H1 (cell line): ENCODE measurements around the gene ZMYM4. TPM values are rescaled to one million over a fixed set of nuclear protein-coding genes. Genes with fewer than 3 reads are reported as not detected.

Experiments
- CTCF ChIA-PET: fragments of 300-600 bp; sonication (Branson Sonifier 250); formaldehyde crosslinking; loops from one replicate; lab custom pipeline; 2021; ENCODE audit not compliant: partially characterized antibody; lab: Charles Lee
- POLR2A ChIA-PET: fragments of 300-600 bp; sonication (Branson Sonifier 250); formaldehyde crosslinking; loops from one replicate; lab custom pipeline; 2021; ENCODE audit warnings: inconsistent platforms; ENCODE audit not compliant: partially characterized antibody; lab: Charles Lee
- DNase-seq, 2 experiments: peaks; one replicate each; pipeline versions ENCODE4 v3.0.0 to v3.0.0-alpha.2; 2010 to 2022; ENCODE audit warnings: low spot score in 2 of 2, low read depth in 1 of 2, mixed read lengths in 1 of 2
- FAIRE-seq: peaks from 2 replicates; lab custom pipeline; 2011; peaks lifted over from hg19 to GRCh38; lab: Jason Lieb, UNC
- H2AFZ ChIP-seq: 2 replicates; pipeline ENCODE4 v1.8.1; 2012; ENCODE audit warnings: low read length, inconsistent platforms
- H2AK5ac ChIP-seq: 2 replicates; pipeline ENCODE4 v1.6.1; 2013; ENCODE audit warnings: low read depth, low read length
- H2BK120ac ChIP-seq: replicated peaks from 2 replicates; pipeline ENCODE3; 2013; ENCODE audit warnings: low read depth, low read length, inconsistent platforms
- H2BK12ac ChIP-seq: 2 replicates; pipeline ENCODE4 v1.6.1; 2013; ENCODE audit warnings: low read depth, low read length
- H2BK15ac ChIP-seq: 2 replicates; pipeline ENCODE4 v1.6.1; 2013; ENCODE audit warnings: low read length
- H2BK20ac ChIP-seq: 2 replicates; pipeline ENCODE4 v1.6.1; 2013; ENCODE audit warnings: low read length
- H2BK5ac ChIP-seq: 2 replicates; pipeline ENCODE4 v1.6.1; 2013; ENCODE audit warnings: low read depth, low read length
- H3K14ac ChIP-seq: 2 replicates; pipeline ENCODE4 v1.6.1; 2013; ENCODE audit warnings: inconsistent platforms; ENCODE audit not compliant: insufficient read length
- H3K18ac ChIP-seq: 2 replicates; pipeline ENCODE4 v1.6.1; 2013; ENCODE audit warnings: low read length; ENCODE audit errors: extremely low read depth
- H3K23ac ChIP-seq: 2 replicates; pipeline ENCODE4 v1.6.1; 2013; ENCODE audit warnings: inconsistent platforms; ENCODE audit not compliant: insufficient read length
- H3K23me2 ChIP-seq: 2 replicates; pipeline ENCODE4 v1.6.1; 2013; ENCODE audit warnings: low read depth, low read length
- H3K27ac ChIP-seq: 2 replicates; pipeline ENCODE4 v1.6.1; 2011; ENCODE audit warnings: low read depth, low read length, inconsistent platforms
- H3K27me3 ChIP-seq, 4 experiments: replicated peaks in 1 of 4; 1 replicate in 1 of 4; 2 replicates in 3 of 4; pipeline versions ENCODE4 v1.6.1 to v1.8.1; 2011 to 2013; ENCODE audit warnings: low read length in 3 of 4, mild to moderate bottlenecking in 3 of 4, inconsistent platforms in 2 of 4, mixed read lengths in 2 of 4, moderate library complexity in 1 of 4; ENCODE audit not compliant: control insufficient read depth in 3 of 4, insufficient read depth in 3 of 4; ENCODE audit errors: extremely low read depth in 1 of 4
- H3K36me3 ChIP-seq, 4 experiments: 2 replicates each; pipeline versions ENCODE4 v1.6.1 to v1.8.1; 2011 to 2013; ENCODE audit warnings: mild to moderate bottlenecking in 4 of 4, low read length in 3 of 4, moderate library complexity in 2 of 4, control low read depth in 1 of 4, inconsistent platforms in 1 of 4; ENCODE audit not compliant: insufficient read depth in 4 of 4, control insufficient read depth in 2 of 4
- H3K4ac ChIP-seq: replicated peaks from 2 replicates; pipeline ENCODE3; 2013; ENCODE audit warnings: low read length, low read depth, mixed read lengths, inconsistent platforms; ENCODE audit not compliant: insufficient read length
- H3K4me1 ChIP-seq, 4 experiments: replicated peaks in 1 of 4; 1 replicate in 1 of 4; 2 replicates in 3 of 4; pipeline versions ENCODE4 v1.6.1 to v1.8.1; 2011 to 2013; ENCODE audit warnings: low read length in 3 of 4, inconsistent platforms in 2 of 4, mixed read lengths in 1 of 4; ENCODE audit not compliant: insufficient read depth in 4 of 4, control insufficient read depth in 3 of 4
- H3K4me2 ChIP-seq, 2 experiments: 2 replicates each; pipeline versions ENCODE4 v1.6.1 to v1.8.1; 2011 to 2013; ENCODE audit warnings: low read depth in 2 of 2, low read length in 2 of 2, control low read depth in 1 of 2, inconsistent platforms in 1 of 2, mild to moderate bottlenecking in 1 of 2; ENCODE audit not compliant: insufficient read depth in 1 of 2
- H3K4me3 ChIP-seq, 4 experiments: fragments of 200-600, 300-600 bp in 1 of 4; sonication (generic), shearing (Covaris generic), sonication (Bioruptor Twin) in 1 of 4; 2 replicates each; pipeline versions ENCODE4 v1.5.1 to v1.8.1; 2011 to 2016; ENCODE audit warnings: low read length in 4 of 4, low read depth in 3 of 4, control low read depth in 2 of 4, inconsistent platforms in 2 of 4, mild to moderate bottlenecking in 2 of 4, mixed read lengths in 1 of 4, moderate library complexity in 1 of 4; ENCODE audit not compliant: insufficient read depth in 2 of 4; ENCODE audit errors: extremely low read depth in 1 of 4
- H3K56ac ChIP-seq: replicated peaks from 2 replicates; pipeline ENCODE3; 2013; ENCODE audit warnings: low read depth, mild to moderate bottlenecking, mixed read lengths, low read length, inconsistent platforms; ENCODE audit not compliant: insufficient read length
- H3K79me1 ChIP-seq: 2 replicates; pipeline ENCODE4 v1.6.1; 2013; ENCODE audit warnings: low read depth, low read length, control low read depth
- H3K79me2 ChIP-seq, 2 experiments: 2 replicates each; pipeline versions ENCODE4 v1.6.1 to v1.8.1; 2012 to 2013; ENCODE audit warnings: low read length in 2 of 2, mild to moderate bottlenecking in 2 of 2, inconsistent platforms in 1 of 2; ENCODE audit not compliant: insufficient read depth in 2 of 2, control insufficient read depth in 1 of 2
- H3K9ac ChIP-seq, 4 experiments: replicated peaks in 1 of 4; 1 replicate in 1 of 4; 2 replicates in 3 of 4; pipeline versions ENCODE4 v1.6.1 to v1.8.1; 2011 to 2013; ENCODE audit warnings: low read depth in 3 of 4, low read length in 3 of 4, control low read depth in 2 of 4, mild to moderate bottlenecking in 2 of 4, moderate library complexity in 2 of 4, inconsistent platforms in 1 of 4; ENCODE audit errors: extremely low read depth in 1 of 4
- H3K9me3 ChIP-seq, 2 experiments: 2 replicates each; pipeline versions ENCODE4 v1.6.1 to v1.8.1; 2012 to 2013; ENCODE audit warnings: mild to moderate bottlenecking in 2 of 2, moderate library complexity in 2 of 2, control low read depth in 1 of 2, inconsistent platforms in 1 of 2, low read depth in 1 of 2, low read length in 1 of 2, mixed read lengths in 1 of 2; ENCODE audit not compliant: insufficient read depth in 2 of 2
- H4K20me1 ChIP-seq, 2 experiments: replicated peaks in 1 of 2; 2 replicates each; pipeline versions ENCODE3 to v1.8.1; 2011 to 2013; ENCODE audit warnings: inconsistent platforms in 2 of 2, low read length in 2 of 2, mild to moderate bottlenecking in 1 of 2; ENCODE audit not compliant: insufficient read depth in 2 of 2, control insufficient read depth in 1 of 2
- H4K5ac ChIP-seq: 2 replicates; pipeline ENCODE4 v1.6.1; 2013; ENCODE audit warnings: low read length, low read depth, mixed read lengths, inconsistent platforms; ENCODE audit not compliant: insufficient read length
- H4K8ac ChIP-seq: 2 replicates; pipeline ENCODE4 v1.8.0; 2013; ENCODE audit warnings: mild to moderate bottlenecking, moderate library complexity, low read length, inconsistent platforms; ENCODE audit not compliant: insufficient read depth; ENCODE audit errors: extremely low read depth
- H4K91ac ChIP-seq: replicated peaks from 2 replicates; pipeline ENCODE3; 2013; ENCODE audit warnings: low read length, mixed read lengths, inconsistent platforms; ENCODE audit not compliant: insufficient read length
- BCL11A ChIP-seq, 2 experiments: IDR thresholded peaks; one replicate each; pipeline ENCODE4 v1.6.1; 2011; ENCODE audit warnings: low read depth in 2 of 2, low read length in 2 of 2, mild to moderate bottlenecking in 2 of 2
- BRCA1 ChIP-seq: IDR thresholded peaks from 2 replicates; pipeline ENCODE4 v1.6.1; 2012; ENCODE audit warnings: low read depth, low read length, improper control_type of control experiment
- CBX5 ChIP-seq: fragments of 300-800, 300-1000 bp; sonication (generic); IDR thresholded peaks from 2 replicates; pipeline ENCODE4 v1.7.1; 2016; ENCODE audit warnings: antibody characterized with exemption, low read length, low read depth
- CHD1 ChIP-seq: IDR thresholded peaks from 2 replicates; pipeline ENCODE4 v1.6.1; 2012; ENCODE audit warnings: low read depth, low read length, improper control_type of control experiment
- CHD2 ChIP-seq: IDR thresholded peaks from 2 replicates; pipeline ENCODE4 v1.6.1; 2012; ENCODE audit warnings: low read length, improper control_type of control experiment
- CTBP2 ChIP-seq: IDR thresholded peaks from 2 replicates; pipeline ENCODE4 v1.7.0; 2011; ENCODE audit warnings: borderline replicate concordance, mild to moderate bottlenecking, moderate library complexity, mixed read lengths, low read length; ENCODE audit not compliant: insufficient read depth, insufficient read length
- KDM5A ChIP-seq: fragments of 200-600 bp; IDR thresholded peaks from 2 replicates; pipeline ENCODE4 v1.7.1; 2012; ENCODE audit warnings: mild to moderate bottlenecking, low read length, inconsistent platforms, mixed read lengths
- POLR2A ChIP-seq, 2 experiments: IDR thresholded peaks; 1 replicate in 1 of 2; 2 replicates in 1 of 2; pipeline ENCODE4 v1.6.1; 2011; ENCODE audit warnings: low read depth in 2 of 2, low read length in 2 of 2, mild to moderate bottlenecking in 2 of 2; ENCODE audit errors: control extremely low read depth in 1 of 2
- RAD21 ChIP-seq, 2 experiments: IDR thresholded peaks in 1 of 2; conservative IDR thresholded peaks in 1 of 2; 2 replicates each; pipeline ENCODE4 v1.6.1; 2011; ENCODE audit warnings: low read depth in 2 of 2, low read length in 2 of 2, improper control_type of control experiment in 1 of 2, inconsistent platforms in 1 of 2, mild to moderate bottlenecking in 1 of 2, moderate library complexity in 1 of 2
- TAF7 ChIP-seq: optimal IDR thresholded peaks from 2 replicates; pipeline ENCODE3; 2011; ENCODE audit warnings: low read depth, mild to moderate bottlenecking, inconsistent platforms, low read length, moderate library complexity, borderline replicate concordance
- TEAD4 ChIP-seq: IDR thresholded peaks from 2 replicates; pipeline ENCODE4 v1.6.1; 2012; ENCODE audit warnings: low read depth, low read length, inconsistent platforms, mixed read lengths
- WGBS, 2 experiments: shearing (Covaris generic) in 1 of 2; methylation state at CpG; one replicate each; pipeline versions ENCODE4 v1.1.6 to v1.1.7; 2013 to 2015; ENCODE audit warnings: low lambda C conversion rate in 2 of 2, mixed read lengths in 2 of 2, inconsistent platforms in 1 of 2, low coverage in 1 of 2, missing lambda C conversion rate in 1 of 2; ENCODE audit not compliant: insufficient replicate concordance in 2 of 2, insufficient coverage in 1 of 2, insufficient read length in 1 of 2; ENCODE audit errors: extremely low coverage in 1 of 2, missing lambda C conversion rate in 1 of 2; 5-methylcytosine and 5-hydroxymethylcytosine counted together
- polyA plus RNA-seq, 7 experiments: library from polyadenylated mRNA; depleted of rRNA in 3 of 7; stranded (reverse) in 5 of 7; unstranded in 2 of 7; fragments of >200 nt in 5 of 7; fragments of 200-250 nt in 2 of 7; gene quantifications; 1 replicate in 5 of 7; 2 replicates in 1 of 7; 4 replicates in 1 of 7; pipeline versions ENCODE4 v1.2.1 to v1.2.3, GENCODE V29; 2011 to 2013; ENCODE audit warnings: missing spikeins in 2 of 7, mixed read lengths in 2 of 7
- total RNA-seq: library from RNA; stranded (reverse); fragmentation: NEBNext Ultra II Directional; extraction: Animal tissue kit (Norgen Biotek cat#: 25700); gene quantifications from 2 replicates; pipeline ENCODE4 v1.2.1, GENCODE V29; 2021
- TF ChIP-seq, protein P1 (sequence below), 3 experiments: IDR thresholded peaks; 1 replicate in 2 of 3; 2 replicates in 1 of 3; pipeline versions ENCODE4 v1.5.1 to v1.6.1; 2011; ENCODE audit warnings: low read length in 3 of 3, mild to moderate bottlenecking in 3 of 3, inconsistent platforms in 2 of 3, low read depth in 1 of 3, moderate library complexity in 1 of 3; ENCODE audit not compliant: insufficient read depth in 1 of 3; ENCODE audit errors: control extremely low read depth in 1 of 3

Gene ZMYM4
- total and polyA plus RNA-seq, 2 of the 8 experiments (the other 6 are each of a cell fraction or from before 2014, with no cell fraction given), result 16.7 to 81.3 TPM

DNA sequence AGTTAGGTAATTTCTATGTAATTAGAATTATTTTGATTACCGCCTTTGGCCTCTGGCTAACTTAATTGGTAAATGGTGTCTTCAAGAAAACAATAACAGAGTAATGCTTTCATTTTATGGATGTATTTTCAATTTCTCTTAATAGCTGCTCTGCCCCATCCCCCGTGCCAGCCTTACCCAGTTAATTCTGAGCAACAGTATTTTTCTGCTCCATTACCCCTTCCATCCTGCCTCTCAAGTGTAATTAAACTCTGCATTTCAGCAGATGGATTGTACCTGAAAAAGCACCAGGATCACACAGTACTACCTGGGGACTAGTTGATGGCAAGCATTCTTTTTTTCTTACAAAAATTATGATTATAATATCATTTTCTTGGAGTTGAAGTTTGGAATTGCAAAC is 184.5 kb downstream of the ZMYM4 start:
- Histone ChIP-seq H2BK120ac (no peak overlapping the region), H3K79me2 (no peaks in the 10 kb centered on the region), H3K4me1 (no peaks in the 10 kb centered on the region), H3K23ac (no peak overlapping the region), H3K27me3 (no peaks in the 10 kb centered on the region), H4K5ac (no peak overlapping the region), H3K23me2 (no peaks in the 10 kb centered on the region), H3K14ac (no peak overlapping the region), H3K9me3 (no peaks in the 10 kb centered on the region), H2AK5ac (no peak overlapping the region), H2BK12ac (no peak overlapping the region), H3K4me2 (no peak overlapping the region), H2AFZ (no peak overlapping the region), H3K36me3 (peaks cover 13 to 47% (median 33%) of the 10 kb centered on the region in 4 experiments), H4K91ac (no peak overlapping the region), H2BK15ac (no peak overlapping the region), H3K79me1 (no peaks in the 10 kb centered on the region), H3K56ac (no peak overlapping the region), H4K20me1 (no peaks in the 10 kb centered on the region), H3K4ac (no peak overlapping the region), H2BK5ac (no peak overlapping the region), H3K4me3 (no peak overlapping the region), H3K9ac (no peak overlapping the region), H3K27ac (no peak overlapping the region), H2BK20ac (no peak overlapping the region), H4K8ac (no peak overlapping the region), H3K18ac (no peak overlapping the region)
- POLR2A ChIA-PET, result interaction anchor here (0.9 to 1.2 kb wide), 3 partner anchors 39 to 103 kb away, joined by 3 read pairs; no protein-coding TSS in a partner anchor
- CTCF ChIA-PET, result interaction anchor here (0.6 to 11.1 kb wide), 16 partner anchors 13 to 330 kb away, joined by 3 to 134 read pairs (median 15); partner anchors contain the start of genes KIAA0319L and NCDN
- DNase-seq (no peak), FAIRE-seq (no peak)
- 93% methylated on average over 2 of the region's 2 CpGs; no CpG with 5 or more reads in 1 of the 2 experiments for WGBS, 2 experiments
- TF ChIP-seq CTBP2, result no peak
- TF ChIP-seq, protein P1, sequence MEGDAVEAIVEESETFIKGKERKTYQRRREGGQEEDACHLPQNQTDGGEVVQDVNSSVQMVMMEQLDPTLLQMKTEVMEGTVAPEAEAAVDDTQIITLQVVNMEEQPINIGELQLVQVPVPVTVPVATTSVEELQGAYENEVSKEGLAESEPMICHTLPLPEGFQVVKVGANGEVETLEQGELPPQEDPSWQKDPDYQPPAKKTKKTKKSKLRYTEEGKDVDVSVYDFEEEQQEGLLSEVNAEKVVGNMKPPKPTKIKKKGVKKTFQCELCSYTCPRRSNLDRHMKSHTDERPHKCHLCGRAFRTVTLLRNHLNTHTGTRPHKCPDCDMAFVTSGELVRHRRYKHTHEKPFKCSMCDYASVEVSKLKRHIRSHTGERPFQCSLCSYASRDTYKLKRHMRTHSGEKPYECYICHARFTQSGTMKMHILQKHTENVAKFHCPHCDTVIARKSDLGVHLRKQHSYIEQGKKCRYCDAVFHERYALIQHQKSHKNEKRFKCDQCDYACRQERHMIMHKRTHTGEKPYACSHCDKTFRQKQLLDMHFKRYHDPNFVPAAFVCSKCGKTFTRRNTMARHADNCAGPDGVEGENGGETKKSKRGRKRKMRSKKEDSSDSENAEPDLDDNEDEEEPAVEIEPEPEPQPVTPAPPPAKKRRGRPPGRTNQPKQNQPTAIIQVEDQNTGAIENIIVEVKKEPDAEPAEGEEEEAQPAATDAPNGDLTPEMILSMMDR (IDR thresholded peaks at IDR 0.05; ENCODE audit: control extremely low read depth in 1 of 3, insufficient read depth in 1 of 3, low read depth in 1 of 3, low read length in 3 of 3), result no peak
- TF ChIP-seq TAF7, result no peak
- no peak for TF ChIP-seq TEAD4
- TF ChIP-seq RAD21 (IDR thresholded peaks at IDR 0.05 in 1 of 2, conservative IDR thresholded peaks at IDR 0.05 in 1 of 2; ENCODE audit: low read depth in 2 of 2, low read length in 2 of 2), result no peak
- TF ChIP-seq CBX5, result no peak
- no peak for TF ChIP-seq BRCA1
- no peak for TF ChIP-seq KDM5A
- TF ChIP-seq BCL11A (IDR thresholded peaks at IDR 0.05; ENCODE audit: low read depth in 2 of 2, low read length in 2 of 2), result no peak
- no peak for TF ChIP-seq CHD1
- TF ChIP-seq CHD2, result no peak
- TF ChIP-seq POLR2A (IDR thresholded peaks at IDR 0.05; ENCODE audit: control extremely low read depth in 1 of 2, low read depth in 2 of 2, low read length in 2 of 2), result no peak
